Ishikawa (cell line): Measurements from ENCODE around the gene ARHGAP26.

ENCODE experiments used
- CREB1 ChIP-seq: IDR thresholded peaks from 2 replicates; pipeline ENCODE4 v1.6.1; 2012; ENCODE audit warnings: low read depth
- EP300 ChIP-seq: IDR thresholded peaks from 2 replicates; pipeline ENCODE4 v1.6.1; 2012; ENCODE audit warnings: borderline replicate concordance
- FOXM1 ChIP-seq: IDR thresholded peaks from 2 replicates; pipeline ENCODE4 v1.6.1; 2012; ENCODE audit warnings: low read depth, borderline replicate concordance
- MAX ChIP-seq: IDR thresholded peaks from 2 replicates; pipeline ENCODE4 v1.6.1; 2012
- RAD21 ChIP-seq: IDR thresholded peaks from 2 replicates; pipeline ENCODE4 v1.6.1; 2012; ENCODE audit warnings: low read depth
- REST ChIP-seq: IDR thresholded peaks from 2 replicates; pipeline ENCODE4 v1.6.1; 2012; ENCODE audit warnings: low read depth, mild to moderate bottlenecking
- TAF1 ChIP-seq: IDR thresholded peaks from 2 replicates; pipeline ENCODE4 v1.6.1; 2012; ENCODE audit warnings: low read depth, mild to moderate bottlenecking
- USF1 ChIP-seq: IDR thresholded peaks from 2 replicates; pipeline ENCODE4 v1.6.1; 2012
- YY1 ChIP-seq: IDR thresholded peaks from 2 replicates; pipeline ENCODE4 v1.6.1; 2012; ENCODE audit warnings: low read depth

- TF ChIP-seq YY1 (no peak), TAF1 (no peak), EP300 (no peak), RAD21 (no peak), CREB1 (no peak), FOXM1 (no peak), MAX (no peak), USF1 (no peak), REST (no peak)
Measured at GRCh38 chr5:143265995-143266394, 495.8 kb downstream of the ARHGAP26 start.
